IPS DF 4.7 (cell line): ENCODE data around the gene TP53INP2.
"Not testable (repeated sequence)": the region's sequence is repeated elsewhere in the genome, so short reads cannot be mapped to it uniquely, and the experiment has no call there.

ENCODE experiments used
- DNase-seq: peaks from one replicate; pipeline ENCODE4 v3.0.0-alpha.2; 2013; ENCODE audit warnings: low spot score; ENCODE audit errors: extremely low read depth

The TP53INP2 gene

GRCh38 chr20:34720266-34720665, 16.1 kb downstream of the TP53INP2 start:
- DNase-seq = no peak

DNA sequence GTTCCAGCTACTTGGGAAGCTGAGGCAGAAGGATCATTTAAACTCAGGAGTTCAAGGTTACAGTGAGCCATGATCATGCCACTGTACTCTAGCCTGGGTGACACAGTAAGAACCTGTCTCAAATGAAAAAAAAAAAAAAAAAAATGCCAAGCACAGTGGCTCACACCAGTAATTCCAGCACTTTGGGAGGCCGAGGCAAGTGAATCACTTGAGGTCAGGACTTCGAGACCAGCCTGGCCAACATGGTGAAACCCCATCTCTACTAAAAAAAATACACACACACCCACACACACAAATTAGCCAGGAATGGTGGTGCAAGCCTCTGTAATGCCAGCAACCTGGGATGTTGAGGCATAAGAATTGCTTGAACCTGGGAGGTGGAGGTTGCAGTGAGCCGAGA, 18.4 kb downstream of the TP53INP2 start:
- DNase-seq = not testable (repeated sequence)

DNA sequence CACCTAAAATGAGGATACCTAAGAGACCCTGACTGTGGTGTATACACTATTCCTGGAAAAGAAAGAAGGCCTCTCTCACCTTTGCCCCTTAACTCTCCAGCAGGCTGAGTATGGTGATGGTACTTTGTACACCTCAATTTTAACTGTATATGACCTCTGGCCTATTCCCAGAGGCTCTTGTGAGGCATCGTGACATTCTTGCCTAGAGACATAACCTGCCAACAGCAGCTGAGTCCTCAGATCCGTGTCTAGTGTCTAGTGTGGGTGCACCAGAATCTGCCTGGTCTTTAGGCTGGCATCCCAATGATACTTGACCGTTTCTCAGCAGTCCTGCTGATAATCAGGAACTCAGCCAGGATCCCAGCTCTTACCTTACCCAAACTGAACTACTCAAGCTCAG, 20.0 kb downstream of the TP53INP2 start:
- DNase-seq = no peak

- no peak for DNase-seq
These were observed 25.3 kb downstream of the TP53INP2 start for GRCh38 chr20:34729416-34729815.

DNA sequence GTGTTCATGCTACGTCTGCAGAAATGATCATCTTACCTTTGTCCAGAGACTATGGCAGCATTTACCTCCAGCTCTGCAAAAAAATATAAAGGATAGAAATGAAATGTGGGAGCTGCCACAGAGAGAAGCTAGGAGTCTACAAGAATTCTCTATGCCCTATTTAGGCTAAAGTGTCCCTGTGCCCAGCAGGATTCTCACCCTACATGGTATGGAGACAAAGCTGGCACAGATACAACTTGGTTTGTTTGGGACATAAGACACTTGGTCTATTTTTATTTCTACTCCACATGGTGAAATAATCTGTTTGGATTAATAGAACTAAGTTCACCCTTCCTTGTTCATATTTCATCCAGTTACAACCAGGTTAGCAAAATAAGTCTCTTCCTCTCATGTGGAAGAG, 28.4 kb downstream of the TP53INP2 start:
- no peak for DNase-seq

- no peak for DNase-seq
These were observed 32.1 kb downstream of the TP53INP2 start for GRCh38 chr20:34736106-34736735.

GRCh38 chr20:34743039-34743438, 38.9 kb downstream of the TP53INP2 start:
- DNase-seq = no peak

DNA sequence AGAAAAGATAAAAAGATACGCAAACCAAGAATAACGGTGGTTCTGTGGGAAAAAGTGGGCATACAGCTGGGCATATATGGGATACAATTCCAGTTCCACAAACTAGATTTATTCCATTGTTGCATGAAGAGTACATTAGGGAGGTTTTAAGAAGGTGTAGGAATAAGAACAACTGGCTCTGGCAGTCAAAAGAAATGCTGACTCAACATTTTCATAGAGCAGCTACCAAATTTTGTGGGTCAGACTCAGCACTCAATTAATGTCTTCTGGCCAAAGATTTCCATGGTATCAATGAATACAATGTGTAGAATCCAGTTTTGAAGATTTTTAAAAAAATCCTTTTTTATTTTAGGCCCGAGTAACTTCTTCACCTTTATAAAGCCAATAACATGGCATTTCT, 40.2 kb downstream of the TP53INP2 start:
- no peak for DNase-seq

DNA sequence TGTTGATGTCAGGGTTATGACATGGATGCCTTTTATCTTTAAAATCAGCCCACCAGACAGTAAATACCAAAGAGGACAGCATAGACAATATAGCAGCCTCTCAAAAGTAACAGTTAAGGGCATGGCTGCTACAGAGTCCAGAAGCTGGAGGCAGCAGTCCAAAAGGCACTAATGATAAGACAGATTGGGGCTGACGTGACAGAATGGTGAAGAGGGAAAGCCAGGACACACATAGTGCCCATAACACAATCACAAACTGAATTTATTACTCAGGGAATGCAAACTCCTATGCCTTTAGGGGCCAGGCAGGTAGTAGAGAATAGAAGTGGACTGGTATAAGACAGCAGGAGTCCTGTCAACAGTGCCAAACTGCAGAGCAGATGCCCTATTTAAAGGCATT, 40.7 kb downstream of the TP53INP2 start:
- DNase-seq = no peak

DNA sequence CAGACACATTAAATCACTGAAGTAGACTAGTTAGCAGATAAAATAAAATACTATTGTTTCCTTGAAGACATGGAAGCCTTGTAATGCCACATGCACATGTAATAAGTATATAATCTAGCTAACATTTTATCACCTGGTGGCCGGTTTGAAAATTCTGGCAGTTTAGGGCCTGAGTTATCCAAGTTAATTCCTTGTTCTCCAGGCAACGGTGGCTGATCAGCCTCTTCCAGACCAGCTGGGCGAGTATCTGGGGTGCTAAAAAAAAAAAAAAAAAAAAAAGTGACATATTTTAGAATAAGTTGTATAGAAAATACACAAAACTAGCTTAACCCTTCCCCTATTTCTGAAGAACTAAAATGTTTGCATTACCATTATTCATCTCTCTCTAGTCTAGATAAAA, 42.5 kb downstream of the TP53INP2 start:
- DNase-seq = no peak

DNA sequence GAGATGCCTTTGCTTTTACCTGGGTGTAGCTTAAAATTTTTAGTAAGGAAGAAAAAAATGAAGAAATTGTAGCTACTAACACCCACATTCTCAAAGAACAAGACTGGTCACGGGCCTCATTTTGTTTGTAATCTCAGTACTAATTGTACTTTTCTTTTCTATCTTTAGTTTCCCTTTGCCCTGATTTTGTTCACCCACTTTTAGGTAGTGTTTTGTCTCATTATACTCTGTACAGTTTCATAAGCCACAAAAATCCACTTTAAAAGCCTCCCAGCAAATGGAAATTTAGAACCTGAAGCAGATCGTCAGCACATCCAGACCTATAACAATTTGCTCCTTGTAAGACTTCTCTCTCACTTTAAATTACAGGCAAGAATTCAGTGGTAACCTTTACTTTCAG, 43.3 kb downstream of the TP53INP2 start:
- no peak for DNase-seq

GRCh38 chr20:34748709-34749108, 44.6 kb downstream of the TP53INP2 start:
- DNase-seq = no peak

DNA sequence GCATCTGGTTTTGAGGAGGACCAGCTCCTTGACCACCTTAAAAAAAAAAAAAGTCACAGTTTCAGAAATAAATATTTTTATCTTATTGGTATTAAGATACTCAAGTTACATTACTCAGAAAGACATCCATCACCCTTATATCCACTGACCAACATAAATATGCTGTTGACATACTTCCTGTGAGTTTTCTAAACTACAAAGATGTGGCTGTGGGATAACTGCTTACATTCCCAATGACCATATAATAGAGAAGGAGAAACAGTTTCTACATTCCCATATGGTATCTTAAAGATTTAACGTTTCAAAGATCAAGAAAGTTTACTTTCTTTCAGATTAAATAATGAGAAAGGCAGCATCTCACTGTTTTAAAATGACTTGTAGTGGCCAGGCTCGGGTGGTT, 46.3 kb downstream of the TP53INP2 start:
- DNase-seq = no peak

DNA sequence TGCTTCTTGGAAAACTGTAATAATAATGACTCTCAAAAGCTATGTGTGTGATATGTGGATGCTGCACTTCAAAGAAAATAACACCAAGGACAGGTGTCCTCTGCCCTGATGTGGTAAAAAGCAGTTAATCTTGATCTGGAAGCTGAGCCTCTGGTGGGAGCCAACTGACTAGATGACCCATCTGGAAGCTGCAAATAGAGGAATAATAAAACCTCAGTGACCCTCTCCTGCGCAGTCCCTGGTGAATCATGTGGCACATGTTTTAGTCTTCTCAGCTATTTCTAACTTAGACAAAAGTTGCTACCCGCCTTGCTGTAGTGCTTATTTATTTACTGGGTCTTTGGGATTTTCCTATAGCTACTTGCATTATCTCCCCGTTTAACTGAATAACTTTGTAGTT, 47.3 kb downstream of the TP53INP2 start:
- no peak for DNase-seq

- DNase-seq = no peak
These were observed 49.7 kb downstream of the TP53INP2 start for GRCh38 chr20:34753706-34754461.

GRCh38 chr20:34754611-34755010, 50.5 kb downstream of the TP53INP2 start:
- DNase-seq = no peak

DNA sequence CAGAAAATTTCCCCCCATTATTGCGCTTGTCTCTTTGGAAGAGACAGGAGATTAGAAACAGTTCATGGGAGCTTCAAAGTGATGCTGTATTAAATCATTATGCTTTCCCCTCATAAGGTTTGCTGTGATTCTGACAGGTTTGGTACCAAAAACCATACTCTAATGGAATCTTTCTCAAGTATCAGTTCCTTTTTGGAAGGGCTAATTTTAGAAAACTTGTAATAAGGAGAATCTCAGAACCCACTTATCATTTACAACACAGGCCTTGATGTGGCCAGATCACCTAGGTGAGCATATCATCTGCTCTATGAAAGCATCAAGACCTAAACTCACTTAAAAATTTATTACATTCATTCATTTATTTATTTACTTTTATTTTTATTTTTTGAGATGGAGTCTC, 51.2 kb downstream of the TP53INP2 start:
- DNase-seq = no peak

- DNase-seq = no peak
These were observed 57.9 kb downstream of the TP53INP2 start for GRCh38 chr20:34762031-34762555.
